ENCODE measurements around the gene SMURF2. TPM values are rescaled to one million over a fixed set of nuclear protein-coding genes. Genes with fewer than 3 reads are reported as not detected.

SMURF2 gene
- total RNA-seq, 4 donors from 2014 or later: 13.2 to 21.0 (median 20.5) TPM

DNA sequence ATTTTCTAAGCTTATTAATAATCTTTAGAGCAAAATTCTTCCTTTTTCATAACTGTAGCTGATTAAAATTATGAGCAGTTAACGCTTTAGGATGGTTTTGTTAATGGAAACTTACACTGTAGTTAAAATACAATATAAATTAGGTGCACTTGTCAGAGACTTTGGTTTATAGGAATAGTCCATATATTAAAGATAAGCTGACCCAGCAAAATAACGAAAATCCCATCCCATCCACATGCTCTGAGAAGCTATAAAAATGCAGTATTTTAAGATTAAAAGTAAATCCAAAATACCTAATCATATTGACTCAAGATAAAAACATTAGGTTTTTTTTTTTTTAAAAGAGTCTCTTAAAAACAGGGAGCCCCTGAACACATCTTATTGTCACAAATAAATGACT is 117.4 kb downstream of the SMURF2 start:
- intact Hi-C loops (cut with DNase I; ENCODE audit: low total_unique reads): no loop called here
- no peak for TF ChIP-seq POLR2A (IDR thresholded peaks at IDR 0.05)
- TF ChIP-seq, protein P1, sequence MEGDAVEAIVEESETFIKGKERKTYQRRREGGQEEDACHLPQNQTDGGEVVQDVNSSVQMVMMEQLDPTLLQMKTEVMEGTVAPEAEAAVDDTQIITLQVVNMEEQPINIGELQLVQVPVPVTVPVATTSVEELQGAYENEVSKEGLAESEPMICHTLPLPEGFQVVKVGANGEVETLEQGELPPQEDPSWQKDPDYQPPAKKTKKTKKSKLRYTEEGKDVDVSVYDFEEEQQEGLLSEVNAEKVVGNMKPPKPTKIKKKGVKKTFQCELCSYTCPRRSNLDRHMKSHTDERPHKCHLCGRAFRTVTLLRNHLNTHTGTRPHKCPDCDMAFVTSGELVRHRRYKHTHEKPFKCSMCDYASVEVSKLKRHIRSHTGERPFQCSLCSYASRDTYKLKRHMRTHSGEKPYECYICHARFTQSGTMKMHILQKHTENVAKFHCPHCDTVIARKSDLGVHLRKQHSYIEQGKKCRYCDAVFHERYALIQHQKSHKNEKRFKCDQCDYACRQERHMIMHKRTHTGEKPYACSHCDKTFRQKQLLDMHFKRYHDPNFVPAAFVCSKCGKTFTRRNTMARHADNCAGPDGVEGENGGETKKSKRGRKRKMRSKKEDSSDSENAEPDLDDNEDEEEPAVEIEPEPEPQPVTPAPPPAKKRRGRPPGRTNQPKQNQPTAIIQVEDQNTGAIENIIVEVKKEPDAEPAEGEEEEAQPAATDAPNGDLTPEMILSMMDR (IDR thresholded peaks at IDR 0.05): no peak
- no peak overlapping the region for H3K4me3 ChIP-seq (ENCODE audit: low read depth, poor library complexity, severe bottlenecking)
- no peak for DNase-seq (ENCODE audit: low spot score in 2 of 2)
- WGBS, 2 donors: 95 to 96% methylated on average over 2 of the region's 2 CpGs

- H3K4me3 ChIP-seq (ENCODE audit: low read depth, poor library complexity, severe bottlenecking): no peak overlapping the region
- TF ChIP-seq, protein P1 (IDR thresholded peaks at IDR 0.05): no peak
- TF ChIP-seq POLR2A (IDR thresholded peaks at IDR 0.05): no peak
- WGBS, 2 donors: 90 to 91% methylated on average over 5 of the region's 5 CpGs
- no peak for DNase-seq (ENCODE audit: low spot score in 2 of 2)
- intact Hi-C loops (cut with DNase I; ENCODE audit: low total_unique reads): no loop called here
Observed at GRCh38 chr17:64540118-64540776, 121.9 kb downstream of the SMURF2 start.

- no peak for DNase-seq (ENCODE audit: low spot score in 2 of 2)
- WGBS, 2 donors: 78 to 82% methylated on average over 7 of the region's 7 CpGs
- no peak overlapping the region for H3K4me3 ChIP-seq (ENCODE audit: low read depth, poor library complexity, severe bottlenecking)
- intact Hi-C loops (cut with DNase I; ENCODE audit: low total_unique reads): no loop called here
- TF ChIP-seq POLR2A (IDR thresholded peaks at IDR 0.05): no peak
- TF ChIP-seq, protein P1 (IDR thresholded peaks at IDR 0.05): no peak
Observed at GRCh38 chr17:64538508-64539130, 123.5 kb downstream of the SMURF2 start.

GRCh38 chr17:64537488-64537887 is 124.6 kb downstream of the SMURF2 start:
- TF ChIP-seq, protein P1 (IDR thresholded peaks at IDR 0.05): no peak
- no peak for TF ChIP-seq POLR2A (IDR thresholded peaks at IDR 0.05)
- no peak for DNase-seq (ENCODE audit: low spot score in 2 of 2)
- intact Hi-C loops (cut with DNase I; ENCODE audit: low total_unique reads): no loop called here
- WGBS, 2 donors: 75 to 84% methylated on average over 5 of the region's 5 CpGs
- no peak overlapping the region for H3K4me3 ChIP-seq (ENCODE audit: low read depth, poor library complexity, severe bottlenecking)

GRCh38 chr17:64536913-64537312 is 125.2 kb downstream of the SMURF2 start:
- intact Hi-C loops (cut with DNase I; ENCODE audit: low total_unique reads): no loop called here
- H3K4me3 ChIP-seq (ENCODE audit: low read depth, poor library complexity, severe bottlenecking): no peak overlapping the region
- no peak for DNase-seq (ENCODE audit: low spot score in 2 of 2)
- WGBS, 2 donors: 83 to 87% methylated on average over 2 of the region's 2 CpGs
- TF ChIP-seq, protein P1 (IDR thresholded peaks at IDR 0.05): no peak
- no peak for TF ChIP-seq POLR2A (IDR thresholded peaks at IDR 0.05)
